Measurements from ENCODE around the gene CTTNBP2NL.

DNA sequence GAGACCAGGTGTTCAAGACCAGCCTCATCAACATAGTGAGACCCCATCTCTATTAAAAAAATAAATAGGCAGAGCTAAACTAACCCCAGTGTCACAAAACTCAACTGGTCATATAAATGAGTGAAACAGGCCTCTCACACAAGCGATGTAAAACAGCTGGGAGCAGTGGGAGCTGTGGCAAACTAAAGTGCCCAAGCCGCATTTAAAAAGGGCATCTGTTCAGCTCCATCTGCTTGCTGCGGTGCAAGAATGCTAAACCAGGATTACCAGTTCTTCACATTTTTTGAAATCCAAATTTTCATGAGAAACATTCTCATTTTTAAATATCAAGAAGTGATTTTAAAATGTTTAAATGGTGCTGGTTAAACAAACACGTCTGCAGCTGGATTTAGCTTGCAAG is 62.7 kb downstream of the CTTNBP2NL start:
- TF ChIP-seq, protein P1, sequence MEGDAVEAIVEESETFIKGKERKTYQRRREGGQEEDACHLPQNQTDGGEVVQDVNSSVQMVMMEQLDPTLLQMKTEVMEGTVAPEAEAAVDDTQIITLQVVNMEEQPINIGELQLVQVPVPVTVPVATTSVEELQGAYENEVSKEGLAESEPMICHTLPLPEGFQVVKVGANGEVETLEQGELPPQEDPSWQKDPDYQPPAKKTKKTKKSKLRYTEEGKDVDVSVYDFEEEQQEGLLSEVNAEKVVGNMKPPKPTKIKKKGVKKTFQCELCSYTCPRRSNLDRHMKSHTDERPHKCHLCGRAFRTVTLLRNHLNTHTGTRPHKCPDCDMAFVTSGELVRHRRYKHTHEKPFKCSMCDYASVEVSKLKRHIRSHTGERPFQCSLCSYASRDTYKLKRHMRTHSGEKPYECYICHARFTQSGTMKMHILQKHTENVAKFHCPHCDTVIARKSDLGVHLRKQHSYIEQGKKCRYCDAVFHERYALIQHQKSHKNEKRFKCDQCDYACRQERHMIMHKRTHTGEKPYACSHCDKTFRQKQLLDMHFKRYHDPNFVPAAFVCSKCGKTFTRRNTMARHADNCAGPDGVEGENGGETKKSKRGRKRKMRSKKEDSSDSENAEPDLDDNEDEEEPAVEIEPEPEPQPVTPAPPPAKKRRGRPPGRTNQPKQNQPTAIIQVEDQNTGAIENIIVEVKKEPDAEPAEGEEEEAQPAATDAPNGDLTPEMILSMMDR (IDR thresholded peaks at IDR 0.05): no peak
- no peak for TF ChIP-seq POLR2AphosphoS5 (IDR thresholded peaks at IDR 0.05)
